Calu3 (cell line): ENCODE data around the gene TMEM35B. TPM values are rescaled to one million over a fixed set of nuclear protein-coding genes. Genes with fewer than 3 reads are reported as not detected.
"Not testable (repeated sequence)": the region's sequence is repeated elsewhere in the genome, so short reads cannot be mapped to it uniquely, and the experiment has no call there.

Experiments
- BruUV-seq: library from RNA; stranded (reverse); fragments of 400-500 nt; replicated peaks from 2 replicates; lab custom pipeline; 2021; lab: Mats Ljungman, UMichigan
- CTCF ChIA-PET: fragments of 300-600 bp; sonication (Branson Sonifier 250); formaldehyde crosslinking; loops from one replicate; lab custom pipeline; 2022; ENCODE audit warnings: antibody characterized with exemption; lab: Charles Lee
- DNase-seq: peaks from one replicate; pipeline ENCODE4 v3.0.0; 2022
- H3K27ac Mint-ChIP-seq: one replicate; pipeline ENCODE4 v1.8.0; 2022; ENCODE audit warnings: mixed read lengths; ENCODE audit not compliant: unreplicated experiment
- H3K27me3 Mint-ChIP-seq: one replicate; pipeline ENCODE4 v1.8.0; 2022; ENCODE audit warnings: mixed read lengths; ENCODE audit not compliant: unreplicated experiment
- H3K36me3 Mint-ChIP-seq: one replicate; pipeline ENCODE4 v1.8.0; 2022; ENCODE audit warnings: mild to moderate bottlenecking, moderate library complexity, mixed read lengths; ENCODE audit not compliant: insufficient read depth, unreplicated experiment
- H3K4me1 Mint-ChIP-seq: one replicate; pipeline ENCODE4 v1.8.0; 2022; ENCODE audit warnings: mild to moderate bottlenecking, low read depth, mixed read lengths; ENCODE audit not compliant: unreplicated experiment
- H3K4me3 Mint-ChIP-seq: one replicate; pipeline ENCODE4 v1.8.0; 2022; ENCODE audit warnings: mild to moderate bottlenecking, low read depth, moderate library complexity, mixed read lengths; ENCODE audit not compliant: unreplicated experiment
- H3K9me3 Mint-ChIP-seq: one replicate; pipeline ENCODE4 v1.8.0; 2022; ENCODE audit warnings: low read depth, mixed read lengths; ENCODE audit not compliant: unreplicated experiment
- intact Hi-C: fragments of 100-400 bp; cut with micrococcal nuclease; formaldehyde crosslinking; loops from one replicate; pipeline ENCODE4 v1.10.0; 2022; ENCODE audit not compliant: unreplicated experiment
- total RNA-seq: library from RNA; stranded (reverse); gene quantifications from 2 replicates; pipeline ENCODE4 v1.2.3, GENCODE V29; 2022
- TF ChIP-seq, protein P1 (sequence below): fragments of 200-600 bp; IDR thresholded peaks from one replicate; pipeline ENCODE4 v1.8.0; 2022; ENCODE audit warnings: antibody characterized with exemption; ENCODE audit not compliant: unreplicated experiment

Gene TMEM35B
- total RNA-seq, 1 experiment from 2014 or later: 27.6 TPM

DNA sequence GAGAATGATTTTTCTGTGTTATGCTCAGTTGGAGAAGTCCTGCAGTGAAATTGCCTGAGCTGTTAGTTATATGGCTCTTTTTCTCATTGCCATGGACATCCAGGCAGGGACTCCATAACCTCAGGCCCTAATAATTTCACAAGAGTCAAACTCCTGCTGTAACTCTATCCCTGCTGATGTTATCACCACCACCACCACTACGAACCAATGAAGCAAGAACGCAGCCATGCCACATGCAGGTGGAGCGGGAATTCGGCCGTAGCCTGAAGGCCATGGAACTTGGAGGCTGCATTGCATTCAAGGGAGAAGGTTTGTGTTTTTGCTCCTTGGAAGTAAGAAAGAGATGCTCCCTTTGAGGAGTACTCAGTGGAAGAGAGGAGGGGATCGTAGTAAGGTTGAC lies 38.9 kb downstream of the TMEM35B start:
- Mint-ChIP-seq H3K4me3 (no peak overlapping the region), H3K36me3 (no peaks in the 10 kb centered on the region), H3K9me3 (no peaks in the 10 kb centered on the region), H3K27me3 (peaks cover 33% of the 10 kb centered on the region), H3K4me1 (no peaks in the 10 kb centered on the region), H3K27ac (no peak overlapping the region)
- intact Hi-C loops: no loop called here
- TF ChIP-seq, protein P1, sequence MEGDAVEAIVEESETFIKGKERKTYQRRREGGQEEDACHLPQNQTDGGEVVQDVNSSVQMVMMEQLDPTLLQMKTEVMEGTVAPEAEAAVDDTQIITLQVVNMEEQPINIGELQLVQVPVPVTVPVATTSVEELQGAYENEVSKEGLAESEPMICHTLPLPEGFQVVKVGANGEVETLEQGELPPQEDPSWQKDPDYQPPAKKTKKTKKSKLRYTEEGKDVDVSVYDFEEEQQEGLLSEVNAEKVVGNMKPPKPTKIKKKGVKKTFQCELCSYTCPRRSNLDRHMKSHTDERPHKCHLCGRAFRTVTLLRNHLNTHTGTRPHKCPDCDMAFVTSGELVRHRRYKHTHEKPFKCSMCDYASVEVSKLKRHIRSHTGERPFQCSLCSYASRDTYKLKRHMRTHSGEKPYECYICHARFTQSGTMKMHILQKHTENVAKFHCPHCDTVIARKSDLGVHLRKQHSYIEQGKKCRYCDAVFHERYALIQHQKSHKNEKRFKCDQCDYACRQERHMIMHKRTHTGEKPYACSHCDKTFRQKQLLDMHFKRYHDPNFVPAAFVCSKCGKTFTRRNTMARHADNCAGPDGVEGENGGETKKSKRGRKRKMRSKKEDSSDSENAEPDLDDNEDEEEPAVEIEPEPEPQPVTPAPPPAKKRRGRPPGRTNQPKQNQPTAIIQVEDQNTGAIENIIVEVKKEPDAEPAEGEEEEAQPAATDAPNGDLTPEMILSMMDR: no peak
- no TSS peak for BruUV-seq
- CTCF ChIA-PET: no interaction called here
- no peak for DNase-seq

DNA sequence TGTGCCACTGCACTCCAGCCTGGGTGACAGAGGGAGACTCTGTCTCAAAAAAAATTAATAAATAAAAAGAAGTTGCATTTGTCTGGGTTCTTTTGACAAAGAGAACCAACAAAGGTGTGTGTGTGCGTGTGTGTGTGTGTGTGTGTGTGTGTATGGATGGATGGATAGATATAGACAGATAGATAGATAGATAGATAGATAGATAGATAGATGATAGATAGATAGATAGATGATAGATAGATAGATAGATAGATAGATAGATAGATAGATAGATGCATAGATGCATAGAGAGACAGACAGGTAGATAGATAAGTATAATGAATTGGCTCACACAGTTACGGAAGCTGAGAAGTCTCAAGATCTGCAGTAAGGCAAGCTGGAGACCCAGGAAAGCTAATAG lies 43.3 kb downstream of the TMEM35B start:
- H3K4me1 Mint-ChIP-seq, DNase-seq, CTCF ChIA-PET, H3K9me3 Mint-ChIP-seq, intact Hi-C loops, BruUV-seq, H3K36me3 Mint-ChIP-seq, H3K27ac Mint-ChIP-seq, H3K4me3 Mint-ChIP-seq: not testable (repeated sequence)
- H3K27me3 Mint-ChIP-seq: peaks cover 48% of the 10 kb centered on the region

Other genes starting within 250 kb of the TMEM35B start
- gene GJB5, start 230.3 kb downstream of the TMEM35B start, total RNA-seq: 0.73 and 1.1 TPM in 2 replicates
- gene GJB4, start 225.6 kb downstream of the TMEM35B start, total RNA-seq: 2.5 and 2.6 TPM in 2 replicates
- 23.1 and 23.5 TPM in 2 replicates for gene GJB3, start 204.1 kb downstream of the TMEM35B start, total RNA-seq
- gene GJA4, start 192.3 kb downstream of the TMEM35B start, total RNA-seq: not detected in 2 replicates
- gene SMIM12, start 125.6 kb downstream of the TMEM35B start, total RNA-seq: 35.8 and 36.8 TPM in 2 replicates
- 1.0 and 1.1 TPM in 2 replicates for gene DLGAP3, start 55.7 kb downstream of the TMEM35B start, total RNA-seq
- 16.7 and 31.4 TPM in 2 replicates for gene ZMYM6, start 46.6 kb upstream of the TMEM35B start, total RNA-seq
- 33.4 and 40.2 TPM in 2 replicates for gene ZMYM1, start 94.0 kb upstream of the TMEM35B start, total RNA-seq
- 328 and 369 TPM in 2 replicates for gene SFPQ, start 207.8 kb upstream of the TMEM35B start, total RNA-seq